Measurements from ENCODE around the gene DRD4.
"Not testable (repeated sequence)": the region's sequence is repeated elsewhere in the genome, so short reads cannot be mapped to it uniquely, and the experiment has no call there.

DRD4 gene

GRCh38 chr11:645536-645935 lies 8.5 kb downstream of the DRD4 start:
- DNase-seq: no peak

GRCh38 chr11:646214-646613 lies 9.1 kb downstream of the DRD4 start:
- no peak for DNase-seq

DNA sequence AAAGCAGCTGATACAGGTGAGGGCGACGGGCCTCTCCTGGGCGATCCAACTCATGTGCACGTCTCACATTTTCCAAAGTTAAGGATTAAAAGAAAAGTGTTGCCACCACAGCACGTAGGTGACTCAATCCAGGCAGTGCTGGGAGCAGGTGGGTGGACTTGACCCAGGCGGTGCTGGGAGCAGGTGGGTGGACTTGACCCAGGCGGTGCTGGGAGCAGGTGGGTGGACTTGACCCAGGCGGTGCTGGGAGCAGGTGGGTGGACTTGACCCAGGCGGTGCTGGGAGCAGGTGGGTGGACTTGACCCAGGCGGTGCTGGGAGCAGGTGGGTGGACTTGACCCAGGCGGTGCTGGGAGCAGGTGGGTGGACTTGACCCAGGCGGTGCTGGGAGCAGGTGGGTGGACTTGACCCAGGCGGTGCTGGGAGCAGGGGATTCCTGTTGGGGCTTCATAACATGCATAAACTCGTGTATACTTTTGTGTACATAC lies 10.6 kb downstream of the DRD4 start:
- not testable (repeated sequence) for DNase-seq

DNA sequence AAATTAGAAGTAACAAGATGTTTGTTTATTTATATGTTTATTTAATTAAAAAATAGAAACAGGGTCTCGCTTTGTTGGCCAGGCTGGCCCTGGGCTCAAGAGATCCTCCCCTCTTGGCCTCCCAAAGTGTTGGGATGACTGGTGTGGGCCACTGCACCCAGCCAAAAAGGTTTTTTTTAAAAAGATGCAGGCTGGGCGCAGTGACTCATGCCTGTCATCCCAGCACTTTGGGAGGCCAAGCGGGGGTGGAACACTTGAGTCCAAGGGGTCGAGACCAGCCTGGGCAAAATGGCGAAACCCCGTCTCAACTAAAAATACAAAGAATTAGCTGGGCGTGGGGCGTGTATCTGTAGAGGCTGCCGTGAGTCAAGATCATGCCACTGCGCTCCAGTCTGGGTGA lies 13.4 kb downstream of the DRD4 start:
- no peak for DNase-seq

DNA sequence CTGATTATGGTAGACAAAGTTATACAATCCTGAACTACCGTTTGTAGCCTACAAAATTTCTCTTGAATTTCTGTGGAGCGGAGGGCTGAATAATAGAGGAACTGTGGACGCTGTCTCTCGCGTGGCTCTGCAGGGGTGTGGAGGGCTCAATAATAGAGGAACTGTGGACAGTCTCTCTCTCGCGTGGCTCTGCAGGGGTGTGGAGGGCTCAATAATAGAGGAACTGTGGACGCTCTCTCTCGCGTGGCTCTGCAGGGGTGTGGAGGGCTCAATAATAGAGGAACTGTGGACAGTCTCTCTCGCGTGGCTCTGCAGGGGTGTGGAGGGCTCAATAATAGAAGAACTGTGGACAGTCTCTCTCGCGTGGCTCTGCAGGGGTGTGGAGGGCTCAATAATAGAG lies 16.1 kb downstream of the DRD4 start:
- not testable (repeated sequence) for DNase-seq

DNA sequence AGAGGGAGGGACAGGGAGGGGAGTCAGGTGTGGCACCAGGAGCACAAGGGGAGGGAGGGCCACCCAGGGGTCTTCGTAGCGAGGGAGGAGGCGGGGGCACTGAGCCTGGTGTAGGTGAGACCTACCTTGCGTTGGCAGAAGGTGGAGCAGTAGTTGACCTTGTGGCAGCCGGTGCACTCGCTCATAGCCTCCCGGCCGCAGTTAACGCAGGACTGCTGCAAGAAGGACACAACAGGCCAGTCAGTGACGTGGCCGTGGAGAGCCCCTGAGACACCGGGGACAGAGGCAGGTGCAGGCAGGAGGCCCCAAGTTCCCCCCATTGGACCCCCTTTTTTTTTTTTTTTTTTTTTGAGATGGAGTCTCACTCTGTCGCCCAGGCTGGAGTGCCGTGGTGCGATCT lies 16.8 kb downstream of the DRD4 start:
- DNase-seq: no peak

- not testable (repeated sequence) for DNase-seq
Measured at GRCh38 chr11:654444-654843, 17.4 kb downstream of the DRD4 start.

DNA sequence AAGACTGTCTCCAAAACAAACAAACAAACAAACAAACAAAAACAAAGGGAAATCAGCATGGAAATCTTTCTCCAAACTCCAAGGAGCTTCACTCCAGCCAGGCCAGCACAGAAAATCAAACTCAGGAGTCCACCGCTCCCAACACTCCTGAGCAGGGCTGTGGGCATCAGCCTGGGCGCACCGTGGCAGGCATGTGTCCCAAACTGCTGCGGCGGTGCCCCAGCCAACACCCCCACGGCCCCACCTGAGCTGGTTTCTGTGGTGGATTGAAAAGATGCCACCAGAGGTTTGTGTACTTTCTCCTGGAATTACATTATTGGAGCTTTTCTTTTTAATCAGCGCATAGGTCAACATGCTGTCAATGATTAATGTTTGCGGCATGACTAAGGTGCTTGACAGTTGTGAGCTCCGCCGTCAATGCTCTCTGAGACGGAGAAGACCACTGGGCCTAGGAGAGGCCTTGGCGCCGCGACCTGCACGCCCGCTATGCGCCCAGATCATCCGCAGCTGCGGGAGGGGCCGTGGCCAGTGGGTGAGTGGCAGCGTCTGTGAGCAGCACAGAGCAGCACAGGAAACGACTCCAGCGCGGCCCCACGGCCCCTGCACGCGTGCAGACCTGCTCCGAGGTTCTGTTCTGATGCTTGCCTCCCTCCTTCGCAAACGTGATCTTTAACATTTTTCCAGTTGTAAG lies 18.1 kb downstream of the DRD4 start:
- no peak for DNase-seq

GRCh38 chr11:656426-656825 lies 19.4 kb downstream of the DRD4 start:
- DNase-seq: no peak

DNA sequence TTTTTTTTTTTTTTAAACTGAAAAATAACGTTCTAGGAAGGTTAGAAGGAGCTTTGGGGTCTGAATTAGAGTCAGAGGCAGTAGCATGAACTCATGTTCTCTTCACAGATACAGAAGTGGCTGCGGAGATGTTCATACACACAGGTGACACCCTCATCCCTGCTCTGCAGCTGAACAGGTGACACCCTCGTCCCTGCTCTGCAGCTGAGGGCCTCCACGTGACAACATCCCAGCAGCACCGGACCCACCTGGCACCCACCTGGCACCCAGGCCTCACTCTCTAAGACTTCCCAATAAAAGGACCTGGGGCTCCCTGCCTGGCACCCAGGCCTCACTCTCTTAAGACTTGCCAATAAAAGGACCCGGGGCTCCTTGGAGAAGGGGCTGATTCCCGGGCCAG lies 19.8 kb downstream of the DRD4 start:
- no peak for DNase-seq

GRCh38 chr11:657691-658126 lies 20.6 kb downstream of the DRD4 start:
- no peak for DNase-seq

GRCh38 chr11:659532-660085 lies 22.5 kb downstream of the DRD4 start:
- no peak for DNase-seq

DNA sequence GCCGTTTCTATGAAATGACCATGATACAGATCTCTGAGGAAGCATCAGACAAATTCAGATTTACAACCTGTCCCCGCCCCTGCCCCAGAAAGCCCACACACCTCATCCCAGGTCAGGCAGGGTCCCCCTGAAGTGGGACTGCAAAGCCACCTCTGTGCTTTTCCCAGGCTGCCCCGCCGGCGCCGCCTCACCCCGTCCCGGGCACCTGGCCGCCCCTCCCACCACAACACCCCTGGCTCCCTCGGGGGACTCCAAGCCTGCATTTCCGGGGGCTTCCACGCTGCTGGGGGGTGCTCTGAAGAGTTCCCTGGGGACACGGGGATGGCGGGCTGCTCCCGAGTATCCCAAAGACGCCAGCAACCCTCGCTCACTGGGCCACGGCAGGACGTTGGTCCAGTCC lies 23.2 kb downstream of the DRD4 start:
- DNase-seq: no peak

GRCh38 chr11:660681-661444 lies 23.8 kb downstream of the DRD4 start:
- DNase-seq: no peak

- no peak for DNase-seq
Measured at GRCh38 chr11:662689-663274, 25.7 kb downstream of the DRD4 start.

DNA sequence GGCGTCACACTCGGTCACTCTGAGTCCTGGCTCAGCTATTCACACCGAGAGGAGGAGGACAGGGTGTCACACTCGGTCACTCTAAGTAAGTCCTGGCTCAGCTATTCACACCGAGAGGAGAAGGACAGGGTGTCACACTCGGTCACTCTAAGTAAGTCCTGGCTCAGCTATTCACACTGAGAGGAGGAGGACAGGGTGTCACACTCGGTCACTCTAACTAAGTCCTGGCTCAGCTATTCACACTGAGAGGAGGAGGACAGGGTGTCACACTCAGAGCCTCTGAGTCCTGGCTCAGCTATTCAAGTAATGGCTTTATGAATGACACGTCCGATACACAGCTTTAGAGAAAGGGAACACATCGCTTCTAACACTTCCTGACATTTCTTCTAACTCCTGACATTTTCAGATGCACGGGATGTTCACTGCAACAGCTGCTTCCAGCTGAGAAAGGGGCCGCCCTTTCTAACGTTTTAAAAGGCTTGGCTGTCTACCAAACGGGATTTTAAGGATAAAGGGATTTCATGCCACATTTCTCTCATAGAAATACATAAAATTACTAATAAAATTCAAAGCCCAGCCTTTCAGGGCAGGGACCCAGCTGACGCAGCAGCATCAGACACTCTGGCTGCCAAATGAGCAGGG lies 28.1 kb downstream of the DRD4 start:
- no peak for DNase-seq

DNA sequence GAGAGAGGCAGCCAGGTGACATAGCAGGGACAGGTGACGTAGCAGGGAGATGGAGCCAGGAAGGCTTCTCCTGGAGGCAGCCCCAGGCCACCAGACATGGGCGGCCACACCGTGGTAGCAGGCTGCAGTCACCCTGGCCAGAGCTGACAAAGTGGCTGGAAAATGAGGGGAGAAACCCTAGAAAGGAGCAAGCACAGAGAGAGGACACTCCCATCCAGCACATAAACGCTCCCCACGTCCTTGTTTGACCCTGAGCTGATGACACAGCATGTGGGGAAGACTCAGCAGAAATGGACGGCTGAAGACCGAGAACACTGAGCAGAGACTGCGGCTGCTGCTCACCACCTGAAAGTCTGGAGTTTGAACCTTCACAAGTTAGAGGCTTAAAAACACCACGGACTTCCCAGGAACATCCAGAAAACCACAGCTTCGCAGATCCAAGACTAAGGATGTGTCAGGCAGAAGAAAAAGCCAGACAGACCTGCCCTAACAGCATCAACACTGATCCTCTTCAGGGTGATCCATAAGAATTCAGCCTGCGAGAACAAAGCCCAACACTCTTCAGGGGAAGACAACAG lies 28.7 kb downstream of the DRD4 start:
- no peak for DNase-seq

DNA sequence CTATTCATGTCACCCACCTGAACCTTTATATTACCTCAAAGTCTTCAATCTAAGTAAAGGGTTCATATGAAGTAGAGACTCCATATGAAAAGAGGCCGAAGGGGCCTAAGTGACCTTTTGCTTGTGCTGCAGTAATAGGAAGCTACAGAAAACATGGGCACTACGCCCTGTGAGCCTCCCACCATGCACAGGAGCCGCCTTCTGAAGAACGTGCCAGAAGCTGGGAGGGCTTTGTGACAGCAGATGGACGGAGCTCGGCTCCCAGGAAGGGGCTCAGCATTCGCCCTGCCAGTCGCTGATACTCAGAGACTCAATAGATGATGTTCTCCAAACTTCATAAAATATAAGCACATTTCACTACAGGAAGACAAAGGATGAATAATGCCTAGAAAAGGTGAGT lies 36.8 kb downstream of the DRD4 start:
- no peak for DNase-seq

- no peak for DNase-seq
Measured at GRCh38 chr11:674406-674805, 37.3 kb downstream of the DRD4 start.

GRCh38 chr11:678297-678696 lies 41.2 kb downstream of the DRD4 start:
- no peak for DNase-seq

GRCh38 chr11:679271-680207 lies 42.5 kb downstream of the DRD4 start:
- no peak for DNase-seq

- DNase-seq: no peak
Measured at GRCh38 chr11:680476-680875, 43.4 kb downstream of the DRD4 start.

Data from NCI-H1092 (cell line).